Endodermal cell (in vitro differentiated cells): ENCODE results near the gene SORCS1. TPM values are rescaled to one million over a fixed set of nuclear protein-coding genes. Genes with fewer than 3 reads are reported as not detected.
"Not testable (repeated sequence)": the region's sequence is repeated elsewhere in the genome, so short reads cannot be mapped to it uniquely, and the experiment has no call there.

ENCODE experiments used
- DNase-seq: peaks from one replicate; pipeline ENCODE4 v3.0.0-alpha.2; 2017
- H3K27ac ChIP-seq: 2 replicates; pipeline ENCODE4 v1.5.1; 2013; ENCODE audit warnings: mild to moderate bottlenecking, low read depth, low read length, moderate library complexity
- H3K27me3 ChIP-seq: 2 replicates; pipeline ENCODE4 v1.6.1; 2013; ENCODE audit warnings: mild to moderate bottlenecking, low read length, moderate library complexity; ENCODE audit not compliant: insufficient read depth, control insufficient read depth, poor library complexity, severe bottlenecking
- H3K36me3 ChIP-seq: 2 replicates; pipeline ENCODE4 v1.7.0; 2013; ENCODE audit warnings: mild to moderate bottlenecking, low read length, moderate library complexity; ENCODE audit not compliant: control insufficient read depth, insufficient read depth
- H3K4me1 ChIP-seq: one replicate; pipeline ENCODE4 v1.7.0; 2013; ENCODE audit warnings: low read length; ENCODE audit not compliant: control insufficient read depth, insufficient read depth
- H3K4me3 ChIP-seq: 2 replicates; pipeline ENCODE4 v1.5.1; 2013; ENCODE audit warnings: mild to moderate bottlenecking, low read length, moderate library complexity
- H3K9ac ChIP-seq: 2 replicates; pipeline ENCODE4 v1.6.1; 2013; ENCODE audit warnings: mild to moderate bottlenecking, low read length, moderate library complexity; ENCODE audit not compliant: poor library complexity, severe bottlenecking; ENCODE audit errors: extremely low read depth
- H3K9me3 ChIP-seq: 2 replicates; pipeline ENCODE4 v1.6.1; 2013; ENCODE audit warnings: mild to moderate bottlenecking, low read length, moderate library complexity; ENCODE audit not compliant: control insufficient read depth
- H3K27ac Mint-ChIP-seq: 2 replicates; pipeline ENCODE4 v1.8.0; 2020; ENCODE audit warnings: mixed read lengths
- H3K27me3 Mint-ChIP-seq: 2 replicates; pipeline ENCODE4 v1.8.0; 2021; ENCODE audit warnings: mild to moderate bottlenecking, mixed read lengths; ENCODE audit not compliant: insufficient read depth
- H3K36me3 Mint-ChIP-seq: 2 replicates; pipeline ENCODE4 v1.8.0; 2020; ENCODE audit warnings: low read depth, mixed read lengths
- H3K4me1 Mint-ChIP-seq: 2 replicates; pipeline ENCODE4 v1.8.0; 2020; ENCODE audit warnings: mixed read lengths
- H3K4me3 Mint-ChIP-seq: 2 replicates; pipeline ENCODE4 v1.8.0; 2020; ENCODE audit warnings: mild to moderate bottlenecking, moderate library complexity, mixed read lengths
- H3K9me3 Mint-ChIP-seq: 2 replicates; pipeline ENCODE4 v1.8.0; 2020; ENCODE audit warnings: mild to moderate bottlenecking, mixed read lengths
- WGBS, 2 experiments: methylation state at CpG; one replicate each; pipeline versions ENCODE4 v1.1.5 to v1.1.7; 2013; ENCODE audit warnings: missing lambda C conversion rate in 2 of 2, mixed read lengths in 1 of 2; ENCODE audit not compliant: insufficient coverage in 1 of 2, insufficient read length in 1 of 2; 5-methylcytosine and 5-hydroxymethylcytosine counted together
- total RNA-seq, 2 donors: library from RNA; stranded (reverse); fragmentation: NEBNext Ultra II Directional in 1 of 2; extraction: Animal tissue kit (Norgen Biotek cat#: 25700) in 1 of 2; gene quantifications; 2 replicates in 1 of 2; 3 replicates in 1 of 2; pipeline ENCODE4 v1.2.1, GENCODE V29; 2021
- TF ChIP-seq, protein P1 (sequence below): fragments of 200-600 bp; sonication (generic); conservative IDR thresholded peaks from 2 replicates; pipeline ENCODE4 v1.5.0; 2021; ENCODE audit warnings: antibody characterized with exemption, mild to moderate bottlenecking

Gene SORCS1
- total RNA-seq, 2 donors from 2014 or later, result 57.4 to 79.6 TPM

DNA sequence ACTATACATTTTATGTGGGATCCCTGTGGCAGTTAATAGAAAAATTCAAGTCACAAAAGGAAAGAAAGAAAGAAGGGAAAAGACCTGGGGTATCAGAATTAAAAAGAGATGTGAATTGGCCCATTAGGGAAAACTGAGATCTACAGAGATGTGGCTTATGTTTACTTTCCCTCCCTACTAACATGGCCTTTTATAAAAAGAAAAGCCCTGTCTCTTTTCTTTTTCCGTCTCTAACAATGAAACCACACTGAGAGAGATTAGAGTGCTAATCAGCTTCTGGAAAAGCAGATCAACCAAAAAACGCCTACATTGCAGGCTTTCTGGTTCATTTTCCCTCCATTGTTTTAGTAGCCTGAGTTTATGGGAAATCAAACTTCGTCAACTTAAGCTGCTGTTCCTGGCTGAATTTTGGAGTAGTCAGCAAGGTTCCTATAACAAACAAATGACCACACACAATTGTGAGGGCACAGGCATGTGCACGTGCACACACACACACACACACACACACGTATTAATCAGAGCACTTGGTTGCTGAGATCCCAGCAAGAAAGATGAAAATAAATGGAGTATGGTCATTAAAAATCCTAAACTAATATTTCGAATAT lies 235.1 kb downstream of the SORCS1 start:
- H3K4me3 ChIP-seq, result peak overlapping the region; percentile 44
- Mint-ChIP-seq H3K27ac (no peak overlapping the region), H3K27me3 (no peaks in the 10 kb centered on the region), H3K9me3 (peaks cover 9% of the 10 kb centered on the region), H3K36me3 (peaks cover 8% of the 10 kb centered on the region), H3K4me1 (peaks cover 44% of the 10 kb centered on the region), H3K4me3 (no peak overlapping the region)
- TF ChIP-seq, protein P1, sequence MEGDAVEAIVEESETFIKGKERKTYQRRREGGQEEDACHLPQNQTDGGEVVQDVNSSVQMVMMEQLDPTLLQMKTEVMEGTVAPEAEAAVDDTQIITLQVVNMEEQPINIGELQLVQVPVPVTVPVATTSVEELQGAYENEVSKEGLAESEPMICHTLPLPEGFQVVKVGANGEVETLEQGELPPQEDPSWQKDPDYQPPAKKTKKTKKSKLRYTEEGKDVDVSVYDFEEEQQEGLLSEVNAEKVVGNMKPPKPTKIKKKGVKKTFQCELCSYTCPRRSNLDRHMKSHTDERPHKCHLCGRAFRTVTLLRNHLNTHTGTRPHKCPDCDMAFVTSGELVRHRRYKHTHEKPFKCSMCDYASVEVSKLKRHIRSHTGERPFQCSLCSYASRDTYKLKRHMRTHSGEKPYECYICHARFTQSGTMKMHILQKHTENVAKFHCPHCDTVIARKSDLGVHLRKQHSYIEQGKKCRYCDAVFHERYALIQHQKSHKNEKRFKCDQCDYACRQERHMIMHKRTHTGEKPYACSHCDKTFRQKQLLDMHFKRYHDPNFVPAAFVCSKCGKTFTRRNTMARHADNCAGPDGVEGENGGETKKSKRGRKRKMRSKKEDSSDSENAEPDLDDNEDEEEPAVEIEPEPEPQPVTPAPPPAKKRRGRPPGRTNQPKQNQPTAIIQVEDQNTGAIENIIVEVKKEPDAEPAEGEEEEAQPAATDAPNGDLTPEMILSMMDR, result no peak
- peaks cover 9% of the 10 kb centered on the region for H3K36me3 ChIP-seq
- no peak overlapping the region for H3K9ac ChIP-seq
- H3K9me3 ChIP-seq, result no peaks in the 10 kb centered on the region
- H3K4me1 ChIP-seq, result peaks cover 8% of the 10 kb centered on the region
- 49 to 67% methylated on average over 2 to 6 of the region's 6 CpGs for WGBS, 2 experiments
- no peak for DNase-seq
- H3K27ac ChIP-seq, result no peak overlapping the region
- no peaks in the 10 kb centered on the region for H3K27me3 ChIP-seq

DNA sequence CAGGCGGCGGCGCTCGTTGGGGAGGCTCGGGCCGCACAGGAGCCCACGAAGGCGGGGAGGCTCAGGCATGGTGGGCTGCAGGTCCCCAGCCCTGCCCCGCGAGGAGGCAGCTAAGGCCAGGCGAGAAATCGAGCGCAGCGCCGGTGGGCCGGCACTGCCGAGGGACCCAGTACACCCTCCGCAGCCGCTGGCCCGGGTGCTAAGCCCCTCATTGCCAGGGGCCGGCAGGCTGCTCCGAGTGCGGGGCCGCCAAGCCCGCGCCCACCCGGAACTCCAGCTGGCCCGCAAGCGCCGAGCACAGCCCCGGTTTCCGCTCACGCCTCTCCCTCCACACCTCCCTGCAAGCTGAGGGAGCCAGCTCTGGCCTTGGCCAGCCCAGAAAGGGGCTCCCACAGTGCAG lies 236.4 kb downstream of the SORCS1 start:
- H3K27me3 ChIP-seq, H3K4me3 ChIP-seq, H3K9me3 ChIP-seq, H3K36me3 Mint-ChIP-seq, H3K27ac ChIP-seq, H3K27me3 Mint-ChIP-seq, DNase-seq, H3K4me3 Mint-ChIP-seq, H3K9me3 Mint-ChIP-seq, H3K27ac Mint-ChIP-seq, H3K4me1 ChIP-seq, H3K9ac ChIP-seq: not testable (repeated sequence)
- WGBS, 2 experiments, result 92 to 100% methylated on average over 8 to 33 of the region's 33 CpGs
- peaks cover 16% of the 10 kb centered on the region for H3K36me3 ChIP-seq
- H3K4me1 Mint-ChIP-seq, result peaks cover 44% of the 10 kb centered on the region

DNA sequence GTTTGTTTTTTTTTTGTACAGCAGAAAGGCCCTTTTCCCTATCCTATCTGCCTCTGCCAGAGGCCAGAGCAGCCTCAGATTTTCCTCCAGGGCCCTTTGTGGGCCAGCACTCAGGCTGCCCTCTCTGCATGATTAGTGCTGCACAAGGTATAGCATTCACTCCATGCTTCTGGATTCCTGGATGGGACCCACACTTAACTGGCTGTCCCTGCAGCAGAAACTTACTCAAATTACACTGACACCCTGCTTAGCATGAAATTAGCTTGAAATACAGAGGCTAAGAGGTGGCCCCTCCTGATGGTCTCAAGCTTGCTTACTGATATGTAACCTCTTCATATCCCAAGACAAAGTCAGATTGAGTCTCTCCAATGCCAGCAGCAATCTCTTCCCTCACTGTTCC lies 239.3 kb downstream of the SORCS1 start:
- no peak overlapping the region for H3K27ac Mint-ChIP-seq
- Histone ChIP-seq H3K27ac (no peak overlapping the region), H3K4me3 (no peak overlapping the region), H3K9ac (no peak overlapping the region), H3K4me1 (peaks cover 7% of the 10 kb centered on the region), H3K9me3 (no peaks in the 10 kb centered on the region), H3K36me3 (peaks cover 17% of the 10 kb centered on the region), H3K27me3 (no peaks in the 10 kb centered on the region)
- H3K27me3 Mint-ChIP-seq, result peaks cover 7% of the 10 kb centered on the region
- H3K9me3 Mint-ChIP-seq, result peaks cover 9% of the 10 kb centered on the region
- H3K4me3 Mint-ChIP-seq, result no peak overlapping the region
- DNase-seq, result no peak
- H3K36me3 Mint-ChIP-seq, result peaks cover 8% of the 10 kb centered on the region
- TF ChIP-seq, protein P1, result no peak
- H3K4me1 Mint-ChIP-seq, result peaks cover 38% of the 10 kb centered on the region

DNA sequence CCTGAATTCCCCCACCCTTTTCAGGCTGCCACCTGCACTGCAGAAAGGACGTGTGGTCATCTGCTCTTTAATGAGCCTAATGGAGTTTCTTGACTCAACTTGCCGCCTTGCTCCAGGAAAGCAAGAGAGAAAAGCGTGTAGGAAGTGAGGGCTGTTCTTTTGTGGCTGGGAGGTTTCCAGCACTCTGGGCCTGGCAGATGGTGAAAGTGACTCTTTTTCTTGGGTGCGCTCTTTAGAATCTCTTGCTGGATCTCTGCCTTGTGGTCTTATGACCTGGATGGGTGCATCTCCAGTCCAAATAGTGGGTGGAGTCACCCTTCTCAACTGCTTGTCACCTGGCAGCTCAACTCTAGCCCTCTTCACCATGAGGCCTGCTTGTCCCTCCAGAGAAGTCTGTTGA lies 244.0 kb downstream of the SORCS1 start:
- Mint-ChIP-seq H3K36me3 (no peaks in the 10 kb centered on the region), H3K27me3 (peaks cover 9% of the 10 kb centered on the region), H3K4me1 (peaks cover 34% of the 10 kb centered on the region), H3K27ac (no peak overlapping the region), H3K4me3 (peak overlapping the region; percentile 6), H3K9me3 (no peaks in the 10 kb centered on the region)
- TF ChIP-seq, protein P1, result no peak
- no peak overlapping the region for H3K4me3 ChIP-seq
- no peaks in the 10 kb centered on the region for H3K9me3 ChIP-seq
- peaks cover 8% of the 10 kb centered on the region for H3K36me3 ChIP-seq
- H3K27me3 ChIP-seq, result no peaks in the 10 kb centered on the region
- 85 to 93% methylated on average over 3 to 4 of the region's 4 CpGs for WGBS, 2 experiments
- H3K27ac ChIP-seq, result no peak overlapping the region
- no peak overlapping the region for H3K9ac ChIP-seq
- peaks cover 7% of the 10 kb centered on the region for H3K4me1 ChIP-seq
- DNase-seq, result no peak
